SKM-1 (cell line): ENCODE data around the gene C19orf38.
"Not testable (repeated sequence)": the region's sequence is repeated elsewhere in the genome, so short reads cannot be mapped to it uniquely, and the experiment has no call there.

Source experiments
- DNase-seq: peaks from one replicate; lab custom pipeline; 2025; ENCODE audit not compliant: unreplicated experiment; lab: John Stamatoyannopoulos, UW

Gene C19orf38

GRCh38 chr19:10846500-10847202, 1.6 kb upstream of the C19orf38 start:
- DNase-seq: no peak

- DNase-seq: no peak
These were observed 2.4 kb downstream of the C19orf38 start for GRCh38 chr19:10850631-10851030.

DNA sequence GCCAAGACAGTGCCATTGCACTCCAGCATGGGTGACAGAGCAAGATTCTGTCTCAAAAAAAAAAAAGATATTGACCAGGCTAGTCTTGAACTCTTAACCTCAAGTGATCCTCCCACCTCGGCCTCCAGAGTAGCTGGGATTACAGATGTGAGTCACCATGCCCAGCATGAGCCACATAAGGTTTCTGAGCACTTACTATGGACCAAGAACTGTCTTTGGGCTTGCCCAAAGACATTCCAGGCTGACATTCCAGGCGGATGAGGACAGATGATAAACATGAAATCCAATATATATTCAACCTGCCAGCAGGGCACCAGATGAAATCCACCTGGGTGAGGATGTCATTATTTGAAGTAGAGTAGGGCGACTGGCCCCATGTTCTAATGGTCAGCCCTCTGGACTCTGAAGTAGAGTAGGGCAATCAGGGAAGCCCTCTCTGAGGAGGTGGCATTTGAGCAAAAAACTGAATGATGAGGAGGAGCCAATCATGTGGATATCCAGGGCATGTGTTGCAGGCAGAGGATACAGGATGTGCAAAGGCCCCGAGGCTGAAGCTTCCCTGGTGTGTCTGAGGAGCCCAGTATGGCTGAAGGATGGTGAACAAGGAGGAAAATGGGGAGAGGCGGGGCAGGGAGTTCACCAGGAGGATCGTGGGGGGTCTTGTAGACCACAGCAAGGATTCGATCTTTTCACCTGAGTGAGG, 4.0 kb downstream of the C19orf38 start:
- no peak for DNase-seq

DNA sequence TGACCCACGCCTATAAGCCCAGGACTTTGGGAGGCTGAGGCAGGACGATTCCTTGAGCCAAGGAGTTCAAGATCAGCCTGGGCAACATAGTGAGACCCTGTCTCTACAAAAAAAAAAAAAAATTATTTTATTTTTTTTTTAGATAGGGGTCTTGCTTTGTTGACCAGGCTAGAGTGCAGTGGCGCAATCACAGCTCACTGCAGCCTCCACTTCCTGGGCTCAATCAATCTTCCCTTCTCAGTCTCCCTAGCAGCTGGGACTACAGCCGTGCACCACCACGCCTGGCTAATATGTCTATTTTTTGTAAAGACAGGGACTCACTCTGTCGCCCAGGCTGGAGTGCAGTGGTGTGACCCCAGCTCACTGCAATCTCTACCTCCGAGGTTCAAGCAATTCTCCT, 4.7 kb downstream of the C19orf38 start:
- DNase-seq: no peak

DNA sequence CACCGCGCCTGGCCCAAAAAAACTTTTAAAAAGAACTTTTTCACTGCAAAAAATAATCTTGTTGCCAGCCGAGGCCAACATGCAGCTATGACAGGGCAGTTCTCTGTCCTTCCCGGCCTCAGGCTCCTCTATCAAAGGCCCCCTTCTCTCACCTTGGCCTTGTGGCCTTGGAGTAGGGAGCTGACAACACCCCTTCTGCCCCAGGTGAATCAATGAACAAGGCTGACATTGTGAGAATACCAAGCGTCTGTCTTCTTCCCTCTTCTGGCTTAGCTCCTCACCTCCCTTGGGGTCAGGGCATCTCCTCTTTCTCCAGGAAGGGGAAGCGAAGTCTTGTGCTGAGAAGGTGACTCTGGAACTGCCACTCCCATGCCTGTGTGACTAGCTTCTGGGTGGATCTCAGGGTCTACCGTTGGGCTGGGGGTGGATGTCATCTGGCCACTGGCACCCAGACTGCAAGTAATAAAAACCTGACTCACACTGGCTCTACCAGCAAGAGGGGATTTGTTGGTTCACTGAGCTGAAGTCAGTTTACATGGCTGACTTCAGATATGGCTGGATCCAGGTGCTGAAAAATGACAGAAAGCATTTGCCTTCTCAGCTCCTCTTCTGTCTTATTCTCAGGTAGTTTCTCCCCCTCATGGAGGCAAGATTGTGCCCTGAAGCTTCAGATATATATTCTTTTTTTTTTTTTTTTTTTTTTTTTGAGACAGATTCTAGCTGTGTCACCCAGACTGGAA, 6.3 kb downstream of the C19orf38 start:
- no peak for DNase-seq

GRCh38 chr19:10855879-10856522, 7.8 kb downstream of the C19orf38 start:
- no peak for DNase-seq

DNA sequence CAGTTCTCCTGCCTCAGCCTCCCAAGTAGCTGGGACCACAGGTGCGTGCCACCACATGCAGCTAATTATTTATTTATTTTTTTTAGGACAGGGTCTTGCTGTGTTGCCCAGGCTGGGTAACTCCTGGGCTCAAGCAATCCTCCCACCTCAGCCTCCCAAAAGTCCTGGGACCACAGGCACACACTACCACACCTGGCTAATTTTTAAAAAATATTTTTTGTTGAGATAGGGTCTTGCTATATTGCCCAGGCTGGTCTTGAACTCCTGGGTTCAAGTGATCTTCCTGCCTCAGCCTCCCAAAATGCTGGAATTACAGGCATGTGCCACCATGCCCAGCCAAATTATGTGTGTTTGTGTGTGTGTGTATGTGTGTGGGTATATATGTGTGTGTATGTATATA, 8.7 kb downstream of the C19orf38 start:
- DNase-seq: not testable (repeated sequence)

- DNase-seq: no peak
These were observed 10.1 kb downstream of the C19orf38 start for GRCh38 chr19:10858204-10858828.

DNA sequence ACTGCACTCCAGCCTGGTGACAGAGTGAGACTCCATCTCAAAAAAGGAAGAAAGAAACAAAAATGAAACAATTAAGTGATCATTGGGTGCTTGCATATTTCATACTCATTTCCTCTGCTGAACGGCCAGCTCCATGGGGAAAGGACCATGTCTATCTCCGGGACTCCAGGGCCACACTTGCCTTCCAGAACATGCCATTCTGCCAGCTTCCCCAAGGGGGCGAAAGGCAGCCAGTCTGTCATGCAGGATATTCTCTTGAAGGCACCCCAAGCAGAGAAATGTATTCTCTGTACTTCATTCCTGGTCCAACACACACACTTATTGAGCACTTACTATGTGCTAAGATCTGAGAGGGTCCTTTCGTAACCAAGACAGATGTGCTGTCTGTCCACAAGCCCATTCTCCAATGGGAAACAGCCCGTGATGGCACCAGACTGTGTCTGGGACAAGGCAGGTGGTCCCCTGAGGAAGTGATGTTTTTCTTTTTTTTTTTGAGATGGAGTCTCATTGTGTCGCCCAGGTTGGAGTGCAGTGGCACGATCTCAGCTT, 13.0 kb downstream of the C19orf38 start:
- DNase-seq: peak; percentile 33

DNA sequence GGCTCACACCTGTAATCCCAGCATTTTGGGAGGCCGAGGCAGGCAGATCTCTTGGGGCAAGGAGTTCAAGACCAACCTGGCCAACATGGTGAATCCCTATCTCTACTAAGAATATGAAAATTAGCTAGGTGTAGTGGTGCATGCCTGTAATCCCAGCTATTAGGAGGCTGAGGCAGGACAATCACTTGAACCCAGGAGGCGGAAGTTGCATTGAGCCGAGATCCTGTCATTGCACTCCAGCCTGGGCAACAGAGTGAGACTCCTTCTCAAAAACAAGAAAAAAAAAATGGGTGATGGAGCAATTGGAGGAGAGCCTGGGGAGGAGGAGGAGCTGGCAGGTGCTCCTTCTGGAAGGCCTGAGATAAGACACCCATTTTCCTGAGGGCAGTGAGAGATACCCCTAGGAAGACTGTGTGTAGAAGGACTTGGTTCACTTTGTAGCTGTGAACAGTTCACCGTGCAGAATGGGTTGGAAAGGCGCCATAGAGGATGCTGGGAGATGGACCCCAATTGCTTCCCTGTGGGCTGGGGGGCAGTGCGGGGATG, 14.4 kb downstream of the C19orf38 start:
- DNase-seq: no peak

GRCh38 chr19:10863107-10863717, 15.0 kb downstream of the C19orf38 start:
- DNase-seq: no peak

DNA sequence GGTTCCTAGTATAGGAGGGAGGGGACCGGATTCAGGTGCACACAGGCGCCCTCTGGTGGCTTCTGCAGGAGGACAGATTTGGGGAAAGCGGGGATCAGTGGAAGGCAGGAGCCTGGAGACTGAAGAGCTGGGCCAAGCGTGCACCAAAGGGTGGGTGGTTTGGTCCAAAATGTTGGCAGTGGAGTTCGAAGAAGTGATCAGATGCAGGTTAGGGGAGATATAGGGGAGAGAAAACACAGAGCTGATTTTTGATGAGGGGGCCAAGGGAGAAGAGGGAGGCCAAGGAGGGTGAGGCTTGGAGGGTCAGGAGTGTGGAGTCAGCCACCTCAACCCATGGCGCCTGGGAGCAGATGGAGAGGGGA, 16.3 kb downstream of the C19orf38 start:
- DNase-seq: peak; percentile 26

- no peak for DNase-seq
These were observed 18.3 kb downstream of the C19orf38 start for GRCh38 chr19:10866495-10866894.

GRCh38 chr19:10868872-10869547, 20.8 kb downstream of the C19orf38 start:
- DNase-seq: no peak

DNA sequence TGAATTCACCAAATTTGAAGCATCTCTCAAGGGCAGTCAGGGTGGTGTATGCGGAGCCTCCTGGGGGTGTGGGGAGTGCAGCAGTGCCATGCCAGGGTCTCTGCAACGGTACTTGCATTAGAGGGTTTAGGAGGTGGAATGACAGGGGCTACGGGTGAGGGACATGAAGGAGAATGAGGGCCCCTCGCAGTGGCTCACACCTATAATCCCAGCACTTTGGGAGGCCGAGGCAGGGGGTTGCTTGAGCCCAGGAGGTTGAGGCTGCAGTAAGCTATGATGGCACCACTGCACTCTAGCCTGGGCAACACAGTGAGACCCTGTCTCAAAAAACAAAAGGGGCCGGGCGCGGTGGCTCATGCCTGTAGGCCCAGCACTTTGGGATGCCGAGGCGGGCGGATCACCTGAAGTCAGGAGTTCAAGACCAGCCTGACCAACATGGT, 21.7 kb downstream of the C19orf38 start:
- DNase-seq: not testable (repeated sequence)

- DNase-seq: no peak
These were observed 22.3 kb downstream of the C19orf38 start for GRCh38 chr19:10870501-10870954.

- DNase-seq: peak; percentile 91
These were observed 22.9 kb downstream of the C19orf38 start, which contains the start of gene CARM1 for GRCh38 chr19:10870955-10871603. TSS of gene CARM1 (plus strand) at chr19:10871553. CDS start at chr19:10871703, 150 bp downstream.

DNA sequence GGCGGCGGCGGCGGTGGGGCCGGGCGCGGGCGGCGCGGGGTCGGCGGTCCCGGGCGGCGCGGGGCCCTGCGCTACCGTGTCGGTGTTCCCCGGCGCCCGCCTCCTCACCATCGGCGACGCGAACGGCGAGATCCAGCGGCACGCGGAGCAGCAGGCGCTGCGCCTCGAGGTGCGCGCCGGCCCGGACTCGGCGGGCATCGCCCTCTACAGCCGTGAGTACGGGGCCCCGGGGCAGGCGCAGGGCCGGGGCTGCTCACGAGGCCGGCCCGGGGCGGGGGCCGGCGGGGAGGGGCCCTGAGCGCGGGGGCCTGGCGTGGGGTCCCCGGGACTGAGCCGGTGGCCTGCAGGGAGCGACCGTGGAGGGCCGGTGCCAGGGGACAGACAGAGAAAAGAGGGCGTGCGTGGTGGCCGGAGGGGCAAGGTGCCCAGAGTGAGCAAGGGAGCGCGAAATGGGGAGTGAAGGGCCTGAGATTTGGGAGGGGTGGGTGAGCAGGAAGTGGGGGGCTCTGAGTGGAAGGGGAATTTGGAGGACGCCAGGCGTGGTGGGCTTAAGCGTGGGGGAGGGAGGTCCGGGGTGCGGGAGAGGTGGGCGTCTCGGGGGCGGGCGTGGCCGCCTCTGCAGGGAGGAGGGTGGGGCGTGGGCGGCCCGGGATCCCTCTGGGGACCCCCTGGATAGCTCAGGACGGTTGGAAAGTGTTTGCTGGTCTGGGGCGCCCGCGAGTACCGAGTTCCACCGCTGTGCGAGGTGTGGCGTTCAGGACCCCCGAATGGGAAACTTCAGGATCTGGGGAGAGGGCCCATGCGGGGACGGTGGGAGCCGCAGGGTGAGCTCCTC, 23.7 kb downstream of the C19orf38 start:
- DNase-seq: no peak
